Ovary (tissue), 9 donors: ENCODE measurements around the gene SURF1. TPM values are rescaled to one million over a fixed set of nuclear protein-coding genes. Genes with fewer than 3 reads are reported as not detected.
A peak's percentile ranks its signal among the peaks of the same experiment; 100 is the strongest.
"Not testable (repeated sequence)": the region's sequence is repeated elsewhere in the genome, so short reads cannot be mapped to it uniquely, and the experiment has no call there.

Experiments
- DNase-seq, 5 donors: peaks; one replicate each; pipeline ENCODE4 v3.0.0-alpha.2; 2019 to 2020
- H3K27ac ChIP-seq, 2 donors: fragments of 200-600 bp; one replicate each; pipeline versions ENCODE4 v1.5.1 to v1.8.0; 2019 to 2022
- H3K27me3 ChIP-seq: fragments of 200-600 bp; one replicate; pipeline ENCODE4 v1.8.0; 2022
- H3K36me3 ChIP-seq: fragments of 200-600 bp; sonication (generic); one replicate; pipeline ENCODE4 v1.5.1; 2019
- H3K4me1 ChIP-seq: one replicate; pipeline ENCODE4 v1.8.1; 2013; ENCODE audit warnings: mild to moderate bottlenecking, moderate library complexity; ENCODE audit not compliant: insufficient read depth
- H3K4me3 ChIP-seq: fragments of 200-600 bp; sonication (generic); one replicate; pipeline ENCODE4 v1.5.1; 2017
- H3K9me3 ChIP-seq, 2 donors: fragments of 200-600 bp in 1 of 2; sonication (generic) in 1 of 2; one replicate each; pipeline versions ENCODE4 v1.5.1 to v1.8.1; 2013 to 2019; ENCODE audit warnings: mild to moderate bottlenecking in 1 of 2, moderate library complexity in 1 of 2
- CTCF ChIP-seq, 3 donors: fragments of 450-650 bp in 2 of 3; fragments of 200-600 bp in 1 of 3; IDR thresholded peaks; one replicate each; pipeline versions ENCODE4 v1.5.1 to v1.8.0; 2016 to 2022; ENCODE audit warnings: antibody characterized with exemption in 3 of 3, mild to moderate bottlenecking in 1 of 3
- EP300 ChIP-seq: sonication (generic); formaldehyde crosslinking; IDR thresholded peaks from one replicate; pipeline ENCODE4 v1.6.1; 2017; ENCODE audit warnings: antibody characterized with exemption
- POLR2A ChIP-seq: fragments of 450-650 bp; IDR thresholded peaks from one replicate; pipeline ENCODE4 v1.6.1; 2017; ENCODE audit warnings: antibody characterized with exemption, mild to moderate bottlenecking, moderate library complexity
- WGBS, 3 donors: extraction: QIAGEN DNeasy Blood & Tissue Kit in 1 of 3; methylation state at CpG; one replicate each; pipeline versions ENCODE4 v1.1.5 to v1.1.7; 2013 to 2017; 5-methylcytosine and 5-hydroxymethylcytosine counted together
- intact Hi-C, 4 donors: fragments of 100-400 bp; cut with DNase I; formaldehyde crosslinking; loops; one replicate each; pipeline versions ENCODE4 v1.11.0 to v1.15.1; 2022 to 2023
- polyA plus RNA-seq, 2 donors: library from polyadenylated mRNA; stranded (reverse); fragments of 200-250 nt in 1 of 2; fragments of 350-450 nt in 1 of 2; fragmentation: Illumina TruSeq in 1 of 2; extraction: RNeasy Lipid Tissue Mini Kit (QIAGEN cat#74804) in 1 of 2; gene quantifications; one replicate each; pipeline ENCODE4 v1.2.3, GENCODE V29; 2013 to 2014
- total RNA-seq, 7 donors: library from RNA; depleted of rRNA in 2 of 7; stranded (reverse); fragments of >200 nt in 2 of 7; fragmentation: NEBNext Ultra II Directional in 3 of 7; extraction: Animal tissue kit (Norgen Biotek cat#: 25700) in 3 of 7; gene quantifications; one replicate each; pipeline versions ENCODE4 v1.1.0 to v1.2.4, GENCODE V29; 2016 to 2023
- donor health status: DM: no; HTN: no; CAD: no; lungs with moderate emphysema.
- donor health status: DM: no; HTN: no; CAD: no.
- donor health status: Bipolar disorder and iron deficiency.
- donor health status: DM: yes; HTN: yes; CAD: no.
- donor health status: DM: no; HTN: no; CAD: no.
- donor health status: DM: yes; HTN: yes; CAD: no.

Gene SURF1
- total and polyA plus RNA-seq, 9 donors = 23.5 to 51.3 (median 35.6) TPM

GRCh38 chr9:133335924-133336811 lies 20.1 kb downstream of the SURF1 start, which contains the start of gene SURF6:
TSS of gene SURF6 (minus strand) at chr9:133336188. CDS start at chr9:133336132, 56 bp downstream.
- 2 to 3% (median 2%) methylated on average over 53 to 70 of the region's 70 CpGs for WGBS, 3 donors
- peak; percentile 81 to 92 (median 84) for DNase-seq
- peak within 1 kb of the TSS; percentile 85 for H3K4me3 ChIP-seq
- H3K4me1 ChIP-seq = peaks cover 5% of the 10 kb centered on the region
- no peaks in the 10 kb centered on the region for H3K27me3 ChIP-seq
- intact Hi-C loops = no loop called here
- H3K36me3 ChIP-seq = no peaks in the 10 kb centered on the region
- no peak for TF ChIP-seq CTCF (IDR thresholded peaks at IDR 0.05)
- TF ChIP-seq POLR2A = peak; percentile 40
- H3K27ac ChIP-seq = peak within 1 kb of the TSS in 1 of 2 donors; percentile 30
- H3K9me3 ChIP-seq = no peaks in the 10 kb centered on the region

- WGBS, 3 donors = 62 to 73% (median 64%) methylated on average over 11 of the region's 11 CpGs
- H3K4me1 ChIP-seq, H3K36me3 ChIP-seq, H3K9me3 ChIP-seq, H3K27me3 ChIP-seq, H3K27ac ChIP-seq: not testable (repeated sequence)
- DNase-seq = peak in 1 of 5 donors; percentile 24
- intact Hi-C loops = loop anchor here in 2 of 4 donors (5.0 kb wide), 2 partner anchors 148 to 153 kb away; no protein-coding TSS in a partner anchor
- H3K4me3 ChIP-seq = peak overlapping the region; percentile 85
Observed at GRCh38 chr9:133334888-133335287, 21.4 kb downstream of the SURF1 start.

GRCh38 chr9:133334161-133334560 lies 22.1 kb downstream of the SURF1 start:
- 87 to 93% (median 88%) methylated on average over 6 of the region's 6 CpGs for WGBS, 3 donors
- DNase-seq = peak in 1 of 5 donors; percentile 25
- no peaks in the 10 kb centered on the region for H3K36me3 ChIP-seq

GRCh38 chr9:133333566-133333965 lies 22.7 kb downstream of the SURF1 start:
- peak in 1 of 5 donors; percentile 37 for DNase-seq
- no peak overlapping the region for H3K4me3 ChIP-seq
- no peak for TF ChIP-seq EP300
- TF ChIP-seq CTCF (IDR thresholded peaks at IDR 0.05) = no peak
- TF ChIP-seq POLR2A = no peak
- H3K27ac ChIP-seq = no peak overlapping the region
- H3K9me3 ChIP-seq = no peaks in the 10 kb centered on the region
- peaks cover 5% of the 10 kb centered on the region for H3K4me1 ChIP-seq
- intact Hi-C loops = loop anchor here in 2 of 4 donors (5.0 kb wide), 2 partner anchors 146 to 151 kb away; no protein-coding TSS in a partner anchor
- WGBS, 3 donors = 84 to 89% (median 89%) methylated on average over 10 of the region's 10 CpGs
- no peaks in the 10 kb centered on the region for H3K36me3 ChIP-seq
- H3K27me3 ChIP-seq = no peaks in the 10 kb centered on the region

More at GRCh38 chr9:133334161-133334560, 22.1 kb downstream of the SURF1 start:
- Histone ChIP-seq H3K4me3 (no peak overlapping the region), H3K4me1 (peaks cover 5% of the 10 kb centered on the region), H3K27ac (no peak overlapping the region), H3K9me3 (no peaks in the 10 kb centered on the region), H3K27me3 (no peaks in the 10 kb centered on the region)
- TF ChIP-seq CTCF (IDR thresholded peaks at IDR 0.05) = no peak
- no peak for TF ChIP-seq EP300
- no peak for TF ChIP-seq POLR2A
- intact Hi-C loops = loop anchor here in 2 of 4 donors (5.0 kb wide), 2 partner anchors 147 to 152 kb away; no protein-coding TSS in a partner anchor
